Right lobe of liver (tissue), 4 donors: ENCODE data around the gene GALNT13.

Experiments
- CTCF ChIP-seq, 4 donors: fragments of 200-600 bp in 3 of 4; fragments of 450-650 bp in 1 of 4; IDR thresholded peaks; one replicate each; pipeline versions ENCODE4 v1.5.1 to v1.8.0; 2016 to 2022; ENCODE audit warnings: antibody characterized with exemption in 4 of 4, mild to moderate bottlenecking in 2 of 4
- POLR2A ChIP-seq: fragments of 450-650 bp; IDR thresholded peaks from one replicate; pipeline ENCODE4 v1.6.1; 2017; ENCODE audit warnings: antibody characterized with exemption, mild to moderate bottlenecking
- donor health status: DM: no; HTN: no; CAD: no.
- donor health status: DM: no; HTN: no; CAD: no.
- donor health status: DM: no; HTN: yes; CAD: no.

GRCh38 chr2:154097833-154098398 lies 226.2 kb downstream of the GALNT13 start:
- TF ChIP-seq CTCF (IDR thresholded peaks at IDR 0.05) (no peak), POLR2A (no peak)
